NOMO-1 treated with DMSO at 0.1 percent for 48 hours (cell line): ENCODE results near the gene SYT6.
"Not testable (repeated sequence)": the region's sequence is repeated elsewhere in the genome, so short reads cannot be mapped to it uniquely, and the experiment has no call there.

Experiments
- DNase-seq: peaks from one replicate; lab custom pipeline; 2025; ENCODE audit not compliant: unreplicated experiment; lab: John Stamatoyannopoulos, UW

SYT6 gene

DNA sequence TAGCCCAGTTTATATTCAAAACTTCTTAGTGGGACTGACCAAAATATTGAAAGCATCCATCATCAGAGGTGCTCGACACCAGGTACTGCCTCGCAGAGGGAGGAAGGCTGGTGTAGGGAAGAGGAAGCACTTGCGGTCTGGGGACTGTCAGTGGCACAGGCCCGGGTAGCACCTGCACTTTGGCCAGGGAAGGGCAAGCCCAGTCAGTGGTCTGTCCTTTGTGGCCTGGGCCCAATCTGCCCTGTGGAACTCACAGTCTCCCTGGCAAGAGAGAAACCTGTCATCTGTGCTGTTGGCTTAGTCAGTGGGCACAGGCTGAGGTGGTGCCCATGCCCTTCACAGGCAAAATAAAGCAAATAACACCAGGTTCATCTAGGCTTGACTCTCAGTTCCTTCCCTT, 77.4 kb downstream of the SYT6 start:
- no peak for DNase-seq

DNA sequence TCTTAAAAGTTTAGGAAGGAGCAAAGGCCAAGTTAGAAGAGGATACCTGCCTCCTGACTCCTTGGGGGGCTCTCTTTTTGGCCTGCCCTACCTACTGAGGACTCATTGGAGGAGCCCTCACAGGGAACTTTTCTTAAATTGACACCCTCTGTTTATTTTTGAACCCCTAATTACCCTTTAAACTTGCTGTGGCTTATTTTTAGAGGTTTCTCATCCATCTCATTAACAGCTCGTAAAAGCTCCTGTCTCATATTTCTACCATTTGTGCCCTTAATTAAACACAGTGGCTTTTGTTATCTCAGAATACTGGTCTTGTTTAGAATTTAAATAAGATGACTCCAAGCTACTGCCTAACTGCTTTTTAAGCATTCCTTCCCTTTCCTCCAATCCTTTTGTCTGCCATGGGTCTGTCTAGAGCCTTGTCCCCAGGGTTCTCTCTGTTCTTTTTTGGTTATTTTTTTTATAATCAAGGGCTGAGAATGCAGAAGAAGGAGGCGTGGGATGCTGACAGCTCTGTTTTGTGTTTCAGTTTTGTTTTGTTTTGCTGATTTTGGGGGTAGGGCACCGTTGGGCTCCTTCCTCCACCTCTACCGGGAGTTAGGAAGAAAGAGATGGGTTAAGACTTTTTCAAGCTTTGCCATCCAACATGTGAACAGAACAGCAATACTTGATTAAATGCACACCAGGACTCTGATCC, 78.0 kb downstream of the SYT6 start:
- no peak for DNase-seq

DNA sequence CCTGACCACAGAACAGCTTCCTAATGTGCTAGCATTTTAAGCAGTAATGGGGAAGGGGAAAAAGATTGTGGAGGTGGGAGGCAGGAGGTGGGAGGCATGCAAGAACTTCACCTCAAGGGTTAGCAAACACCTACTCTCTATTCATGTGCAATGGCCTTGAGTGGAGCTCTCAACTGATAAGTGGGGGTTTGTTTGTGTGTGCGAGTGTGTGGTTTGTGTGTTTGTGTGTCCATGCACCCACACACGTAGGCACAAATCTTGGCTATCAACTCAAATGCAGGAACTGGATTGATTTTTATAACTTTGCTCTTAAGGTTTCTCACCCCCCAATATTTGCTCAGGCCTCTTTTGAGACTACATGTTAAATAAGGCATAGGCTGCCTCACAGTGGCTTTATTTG, 78.6 kb downstream of the SYT6 start:
- DNase-seq = no peak

DNA sequence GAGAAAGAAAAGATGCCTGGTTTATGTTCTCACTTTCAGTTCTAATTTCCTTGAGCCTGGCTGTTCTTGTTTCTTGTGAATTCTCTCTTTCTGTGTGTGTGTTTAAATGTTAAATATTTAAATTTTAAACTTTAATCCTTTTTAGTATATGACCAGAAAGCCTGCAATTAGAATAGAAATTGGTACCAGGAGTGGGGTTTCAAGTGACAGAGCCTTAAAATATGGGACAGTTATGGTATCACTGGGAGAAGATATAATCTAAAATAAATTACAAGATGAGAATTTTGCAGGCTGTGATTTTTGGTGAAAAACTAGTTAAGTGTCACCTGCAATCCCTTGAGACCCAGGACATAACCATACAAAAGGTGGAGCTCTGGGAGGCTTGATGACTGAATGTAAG, 81.4 kb downstream of the SYT6 start:
- DNase-seq = no peak

DNA sequence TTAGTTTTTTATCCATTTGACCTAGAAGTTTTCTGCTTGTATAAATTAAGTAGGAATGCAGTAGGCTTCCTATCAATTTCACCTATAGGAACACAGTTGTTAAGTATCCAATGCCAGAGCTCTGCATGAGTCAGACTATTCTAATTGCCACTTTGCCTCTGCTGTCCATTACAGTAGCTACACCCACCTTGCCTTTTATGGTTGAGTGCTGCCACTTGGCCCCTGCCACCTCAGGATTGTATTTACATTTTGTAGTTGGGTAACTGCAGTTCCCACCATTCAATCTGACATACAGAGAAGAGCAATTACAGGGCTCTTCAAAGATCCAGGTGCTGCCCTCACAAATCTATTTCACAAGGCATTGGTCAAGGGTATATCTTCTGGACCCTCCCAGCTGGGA, 83.9 kb downstream of the SYT6 start:
- DNase-seq = not testable (repeated sequence)

DNA sequence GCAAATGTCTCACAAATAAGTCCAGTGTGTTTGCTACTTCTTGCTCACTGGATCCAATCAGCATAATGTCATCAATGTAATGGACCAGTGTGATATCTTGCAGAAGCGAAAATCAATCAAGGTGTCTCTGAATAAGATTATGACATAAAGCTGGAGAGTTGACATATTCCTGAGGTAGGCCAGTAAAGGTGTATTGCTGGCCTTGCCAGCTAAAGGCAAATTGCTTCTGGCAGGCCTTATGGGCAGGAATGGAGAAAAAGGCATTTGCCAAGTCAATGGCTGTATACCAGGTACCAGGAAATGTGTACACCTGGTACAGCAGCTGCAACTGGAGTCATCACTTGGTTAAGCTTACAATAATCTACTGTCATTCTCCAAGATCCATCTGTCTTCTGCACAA, 85.0 kb downstream of the SYT6 start:
- not testable (repeated sequence) for DNase-seq

DNA sequence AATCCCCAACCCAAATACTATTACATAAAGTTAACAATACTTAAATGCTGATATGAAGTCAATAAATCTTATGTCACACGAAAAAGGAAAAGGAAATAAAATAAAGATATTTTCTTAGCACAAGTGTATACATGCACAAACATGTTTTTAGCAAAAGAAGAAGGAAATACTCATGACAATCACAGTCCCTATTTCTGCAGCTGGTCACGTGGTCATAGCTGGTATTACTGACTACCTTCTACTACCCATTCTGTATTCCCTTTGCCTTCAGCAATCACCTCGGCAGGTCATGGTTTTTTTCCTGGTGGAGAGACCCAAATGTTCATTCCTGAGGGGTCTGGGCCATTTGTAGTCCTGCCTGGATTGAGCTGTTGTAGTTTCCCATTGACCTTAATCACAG, 88.0 kb downstream of the SYT6 start:
- not testable (repeated sequence) for DNase-seq

DNA sequence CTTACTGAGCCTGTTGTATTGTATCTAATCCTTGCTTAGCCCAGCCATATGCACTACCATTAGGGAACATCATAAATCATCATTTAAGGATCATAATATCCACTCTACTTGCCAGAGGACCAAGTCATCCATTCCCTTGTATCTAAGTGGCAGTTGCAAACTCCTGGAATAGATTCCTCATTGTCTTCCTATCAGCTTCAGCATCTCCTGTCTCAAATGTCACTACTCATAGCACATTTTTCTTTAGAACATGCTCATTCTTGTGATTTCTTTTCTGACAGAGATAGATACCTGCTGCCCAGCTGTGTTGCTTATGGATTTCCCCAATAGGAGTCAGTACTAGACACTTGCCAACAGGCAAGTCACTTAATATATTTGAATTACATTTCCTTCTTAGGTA, 90.1 kb downstream of the SYT6 start:
- no peak for DNase-seq

DNA sequence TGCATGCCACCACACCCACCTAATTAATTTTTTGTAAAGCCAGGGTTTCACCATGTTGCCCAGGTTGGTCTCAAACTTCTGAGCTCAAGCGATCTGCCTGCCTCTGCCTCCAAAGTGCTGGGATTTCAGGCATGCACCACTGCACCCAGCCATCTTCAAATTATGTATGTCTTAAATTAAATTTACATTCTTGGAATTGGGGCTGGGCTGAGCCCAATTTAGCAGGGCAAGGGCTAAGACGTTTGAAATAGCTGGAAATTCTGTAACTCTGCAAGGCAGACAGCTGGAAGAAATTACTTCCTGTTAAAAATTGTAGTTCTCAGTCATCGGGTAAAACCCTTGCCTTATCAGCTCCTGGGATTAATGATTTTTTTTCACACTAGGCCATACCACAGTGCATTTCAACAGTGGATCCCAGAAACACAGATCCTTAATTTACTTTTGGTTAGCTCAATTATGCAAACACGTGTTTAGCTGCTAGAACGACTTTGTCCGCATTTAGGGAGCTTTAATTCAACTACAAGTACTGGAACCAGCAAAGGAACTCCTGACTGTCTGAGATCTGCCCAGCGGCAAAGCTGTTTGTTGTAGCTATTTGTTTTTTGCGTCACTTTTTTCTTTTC, 91.1 kb downstream of the SYT6 start:
- peak; percentile 30 for DNase-seq

DNA sequence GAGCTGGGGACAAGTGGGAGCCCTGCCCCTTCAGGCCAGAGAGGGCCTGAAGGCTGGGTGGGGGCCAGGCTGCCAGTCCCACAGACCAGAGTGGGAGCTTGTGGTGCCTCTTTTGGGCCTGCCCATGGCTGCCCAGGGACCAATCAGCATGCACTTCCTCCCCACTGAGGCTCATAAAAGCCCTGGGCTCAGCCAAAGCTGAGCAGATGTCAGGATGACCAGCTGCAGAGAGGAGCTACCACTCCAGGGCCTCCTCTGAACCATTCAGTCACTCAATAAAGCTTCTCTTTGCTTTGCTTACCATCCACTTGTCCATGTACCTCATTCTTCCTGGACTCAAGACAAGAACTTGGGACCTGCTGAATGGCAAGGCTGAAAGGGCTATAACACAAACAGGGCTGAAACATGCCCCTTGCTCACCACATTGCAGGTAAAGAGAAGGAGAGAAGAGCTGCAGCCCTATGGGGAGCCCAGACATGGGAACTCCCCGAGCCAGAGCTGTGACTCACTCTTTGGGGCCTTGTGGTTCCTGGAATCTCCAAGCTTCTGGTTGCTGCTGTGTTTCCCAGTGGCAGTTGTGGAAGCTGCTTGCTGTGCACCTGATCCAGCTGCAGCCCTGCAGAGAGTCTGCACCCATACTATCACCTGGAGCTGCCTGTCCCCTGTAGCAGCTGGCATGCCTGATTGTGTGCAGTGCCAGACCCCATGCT, 92.4 kb downstream of the SYT6 start:
- no peak for DNase-seq

DNA sequence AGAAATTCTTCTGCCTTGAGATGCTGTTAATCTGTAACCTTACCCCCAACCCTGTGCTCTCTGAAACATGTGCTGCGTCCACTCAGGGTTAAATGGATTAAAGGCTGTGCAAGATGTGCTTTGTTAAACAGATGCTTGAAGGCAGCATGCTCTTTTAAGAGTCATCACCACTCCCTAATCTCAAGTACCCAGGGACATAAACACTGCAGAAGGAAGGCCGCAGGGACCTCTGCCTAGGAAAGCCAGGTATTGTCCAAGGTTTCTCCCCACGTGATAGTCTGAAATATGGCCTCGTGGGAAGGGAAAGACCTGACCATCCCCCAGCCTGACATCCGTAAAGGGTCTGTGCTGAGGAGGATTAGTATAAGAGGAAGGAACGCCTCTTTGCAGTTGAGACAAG, 95.4 kb downstream of the SYT6 start:
- DNase-seq = not testable (repeated sequence)

DNA sequence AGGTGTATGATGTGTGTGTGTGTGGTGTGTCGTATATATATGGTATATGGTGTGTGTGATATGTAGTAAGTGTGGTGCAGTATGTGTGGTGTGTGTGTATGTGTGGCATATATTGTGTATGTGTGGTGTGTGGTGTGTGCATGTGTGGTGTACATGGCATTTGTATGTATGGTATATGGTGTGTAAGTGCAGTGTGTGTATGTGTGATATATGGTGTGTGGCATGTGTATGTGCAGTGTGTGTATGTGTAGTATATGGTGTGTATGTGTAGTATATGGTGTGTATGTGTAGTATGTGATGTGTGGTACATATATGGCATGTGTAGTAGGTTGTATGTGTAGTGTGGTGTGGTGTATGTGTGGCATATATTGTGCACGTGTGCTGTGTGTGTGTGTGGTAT, 99.5 kb downstream of the SYT6 start:
- DNase-seq = no peak

DNA sequence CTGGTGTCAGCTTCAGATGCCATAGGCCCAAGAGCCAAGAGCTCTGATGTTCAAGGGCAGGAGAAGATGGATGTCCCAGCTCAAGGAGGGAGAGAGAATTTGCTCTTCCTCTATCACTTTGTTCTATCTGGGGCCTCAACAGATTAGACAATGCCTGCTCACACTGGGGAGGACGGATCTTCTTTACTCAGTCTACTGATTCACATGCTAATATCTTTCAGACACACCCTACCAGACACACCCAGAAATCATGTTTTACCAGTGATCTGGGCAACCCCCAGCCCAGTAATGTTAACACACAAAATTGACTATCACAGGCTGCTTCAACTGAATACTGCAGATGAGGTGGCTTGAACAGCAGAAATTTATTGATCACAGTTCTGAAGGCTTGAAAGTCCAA, 105.4 kb downstream of the SYT6 start:
- no peak for DNase-seq

DNA sequence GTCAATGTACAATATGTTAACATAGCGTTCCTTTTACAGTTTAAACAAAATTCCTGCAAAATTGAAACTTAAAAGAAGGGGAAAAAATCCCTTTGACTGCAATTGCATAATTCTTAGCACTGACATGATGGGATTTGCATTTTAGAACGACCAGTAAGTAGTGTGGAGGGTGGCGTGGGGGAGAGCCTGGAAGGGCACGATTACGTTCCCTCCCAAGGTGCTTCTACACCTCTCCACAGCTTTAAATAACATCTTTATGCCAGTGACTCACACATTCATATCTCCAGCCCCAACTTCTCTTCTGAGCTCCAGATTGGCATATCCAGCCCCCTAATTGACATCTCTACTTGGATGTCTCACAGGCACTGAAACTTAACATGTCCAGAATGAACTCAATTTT, 110.1 kb downstream of the SYT6 start:
- DNase-seq = no peak

DNA sequence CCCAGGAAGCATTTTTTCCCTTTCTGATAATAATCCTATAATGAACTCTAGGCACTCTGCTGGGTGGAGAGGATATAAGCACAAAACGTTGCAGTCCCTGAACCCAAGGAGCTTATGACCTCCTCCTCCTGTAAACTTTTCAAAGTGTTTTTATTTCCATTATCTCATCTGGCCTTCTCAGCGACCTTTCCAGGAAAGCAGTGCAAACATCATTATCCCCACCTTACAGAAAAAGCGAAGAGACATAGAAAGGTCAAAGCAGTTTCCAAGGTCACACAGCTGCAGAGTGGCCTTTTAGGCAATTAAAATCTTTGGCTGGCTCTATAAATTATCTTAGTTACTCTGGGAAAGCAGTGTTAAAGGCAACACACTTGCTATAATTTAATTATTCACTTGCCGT, 110.6 kb downstream of the SYT6 start:
- DNase-seq = no peak

DNA sequence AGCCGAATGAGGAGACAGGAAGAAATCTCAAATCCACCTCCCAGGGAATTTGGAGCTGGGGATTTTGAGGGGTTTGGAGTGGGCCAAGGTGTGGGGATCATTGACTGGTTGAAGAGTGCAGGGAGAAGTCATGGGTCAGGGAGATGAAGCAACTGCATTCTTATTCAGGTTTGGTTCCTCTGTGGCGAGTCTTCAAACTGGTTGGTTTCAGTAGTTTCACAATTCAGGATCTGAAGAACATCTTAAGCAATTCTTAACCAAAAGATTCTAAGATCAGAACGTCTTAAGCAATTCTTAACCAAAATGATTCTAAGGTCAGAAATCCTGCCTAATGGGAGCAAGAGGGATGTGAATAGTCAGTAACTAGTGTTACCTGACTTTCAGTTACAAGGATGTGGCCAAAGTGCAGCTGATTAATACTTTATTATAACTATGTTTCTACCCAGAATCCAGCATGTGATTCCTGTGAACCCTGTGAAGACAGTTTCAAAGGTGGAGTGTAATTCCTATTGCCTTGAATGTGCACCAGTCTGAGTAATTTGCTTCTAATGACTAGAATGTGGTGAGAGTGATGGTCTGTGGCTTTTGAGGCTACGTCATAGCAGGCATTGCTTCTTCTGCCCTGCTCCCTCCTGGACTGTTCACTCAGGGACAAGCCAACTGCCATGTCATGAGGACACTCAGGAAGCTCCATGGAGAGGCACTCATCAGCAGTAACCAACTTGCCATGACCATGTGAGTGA, 113.2 kb downstream of the SYT6 start:
- peak; percentile 97 for DNase-seq
